ENCODE results near the gene PLLP.

DNA sequence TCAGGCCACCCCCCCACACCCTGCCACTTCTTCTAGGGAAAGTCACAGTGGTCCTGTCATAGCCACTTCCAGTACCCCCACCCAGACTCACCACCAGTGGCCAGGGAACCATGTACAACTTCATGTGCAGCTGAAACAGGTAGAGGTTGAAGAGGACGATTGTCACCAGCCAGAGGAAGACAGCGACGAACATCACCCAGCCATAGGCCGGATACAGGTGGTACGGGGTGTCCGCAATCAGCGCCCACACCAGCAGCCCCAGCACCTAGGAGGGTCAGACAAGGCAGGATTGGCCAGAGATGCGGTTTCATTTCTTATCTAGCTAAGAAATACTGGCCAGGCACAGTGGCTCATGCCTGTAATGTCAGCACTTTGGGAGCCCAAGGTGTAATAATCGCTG is 22.7 kb downstream of the PLLP start:
- TF ChIP-seq, protein P1, sequence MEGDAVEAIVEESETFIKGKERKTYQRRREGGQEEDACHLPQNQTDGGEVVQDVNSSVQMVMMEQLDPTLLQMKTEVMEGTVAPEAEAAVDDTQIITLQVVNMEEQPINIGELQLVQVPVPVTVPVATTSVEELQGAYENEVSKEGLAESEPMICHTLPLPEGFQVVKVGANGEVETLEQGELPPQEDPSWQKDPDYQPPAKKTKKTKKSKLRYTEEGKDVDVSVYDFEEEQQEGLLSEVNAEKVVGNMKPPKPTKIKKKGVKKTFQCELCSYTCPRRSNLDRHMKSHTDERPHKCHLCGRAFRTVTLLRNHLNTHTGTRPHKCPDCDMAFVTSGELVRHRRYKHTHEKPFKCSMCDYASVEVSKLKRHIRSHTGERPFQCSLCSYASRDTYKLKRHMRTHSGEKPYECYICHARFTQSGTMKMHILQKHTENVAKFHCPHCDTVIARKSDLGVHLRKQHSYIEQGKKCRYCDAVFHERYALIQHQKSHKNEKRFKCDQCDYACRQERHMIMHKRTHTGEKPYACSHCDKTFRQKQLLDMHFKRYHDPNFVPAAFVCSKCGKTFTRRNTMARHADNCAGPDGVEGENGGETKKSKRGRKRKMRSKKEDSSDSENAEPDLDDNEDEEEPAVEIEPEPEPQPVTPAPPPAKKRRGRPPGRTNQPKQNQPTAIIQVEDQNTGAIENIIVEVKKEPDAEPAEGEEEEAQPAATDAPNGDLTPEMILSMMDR (IDR thresholded peaks at IDR 0.05) = no peak
- TF ChIP-seq POLR2A (IDR thresholded peaks at IDR 0.05) = no peak

All from lower leg skin (tissue), 3 donors.